Heart right ventricle (tissue), 16 donors: ENCODE measurements around the gene HOXA3. TPM values are rescaled to one million over a fixed set of nuclear protein-coding genes. Genes with fewer than 3 reads are reported as not detected.

Experiments
- ATAC-seq, 8 donors: fragments of 200-7000 bp; cut with Tn5 transposase; one replicate each; pipeline ENCODE4 v1.9.1; 2020; ENCODE audit warnings: mild to moderate bottlenecking in 8 of 8, moderate library complexity in 8 of 8, moderate number of reproducible peaks in 1 of 8
- DNase-seq, 2 donors: peaks; one replicate each; pipeline ENCODE4 v3.0.0-alpha.2; 2020
- H3K27ac ChIP-seq, 10 donors: fragments of 200-600 bp; sonication (generic) in 2 of 10; one replicate each; pipeline versions ENCODE4 v1.5.0 to v1.8.0; 2020 to 2022; ENCODE audit warnings: mild to moderate bottlenecking in 3 of 10
- H3K27me3 ChIP-seq, 7 donors: fragments of 200-600 bp; one replicate each; pipeline ENCODE4 v1.8.0; 2021 to 2022; ENCODE audit warnings: mild to moderate bottlenecking in 2 of 7
- H3K36me3 ChIP-seq, 9 donors: fragments of 200-600 bp; sonication (generic) in 1 of 9; one replicate each; pipeline versions ENCODE4 v1.5.0 to v1.8.0; 2020 to 2022; ENCODE audit warnings: mild to moderate bottlenecking in 2 of 9
- H3K4me1 ChIP-seq, 9 donors: fragments of 200-600 bp; sonication (generic) in 1 of 9; one replicate each; pipeline versions ENCODE4 v1.5.0 to v1.8.0; 2020 to 2022; ENCODE audit warnings: mild to moderate bottlenecking in 4 of 9
- H3K4me3 ChIP-seq, 10 donors: fragments of 200-600 bp; sonication (generic) in 2 of 10; one replicate each; pipeline versions ENCODE4 v1.5.0 to v1.8.0; 2020 to 2022; ENCODE audit warnings: mild to moderate bottlenecking in 7 of 10, moderate library complexity in 2 of 10
- H3K9me3 ChIP-seq, 11 donors: fragments of 200-600 bp in 10 of 11; sonication (generic) in 2 of 11; one replicate each; pipeline versions ENCODE4 v1.5.0 to v1.8.0; 2013 to 2022; ENCODE audit warnings: mild to moderate bottlenecking in 2 of 11, control low read depth in 1 of 11, moderate library complexity in 1 of 11
- WGBS, 2 donors: extraction: QIAGEN DNeasy Blood & Tissue Kit; methylation state at CpG; one replicate each; pipeline ENCODE4 v1.1.7; 2013; ENCODE audit warnings: inconsistent platforms in 1 of 2; 5-methylcytosine and 5-hydroxymethylcytosine counted together
- intact Hi-C, 10 donors: fragments of 100-400 bp; cut with DNase I; formaldehyde crosslinking; loops; one replicate each; pipeline versions ENCODE4 v1.11.1 to v1.14.2; 2022
- polyA plus RNA-seq, 2 donors: library from polyadenylated mRNA; stranded (reverse); fragments of 200-250 nt; gene quantifications; one replicate each; pipeline ENCODE4 v1.2.3, GENCODE V29; 2013
- total RNA-seq, 10 donors: library from RNA; stranded (reverse); fragmentation: NEBNext Ultra II Directional in 3 of 10; extraction: Animal tissue kit (Norgen Biotek cat#: 25700) in 3 of 10; gene quantifications; one replicate each; pipeline versions ENCODE4 v1.2.1 to v1.2.4, GENCODE V29; 2021 to 2023
- TF ChIP-seq, protein P1 (sequence below), 9 donors: fragments of 200-600 bp; sonication (generic) in 2 of 9; IDR thresholded peaks; one replicate each; pipeline versions ENCODE4 v1.5.0 to v1.8.0; 2021 to 2022; ENCODE audit warnings: antibody characterized with exemption in 9 of 9, mild to moderate bottlenecking in 5 of 9, moderate library complexity in 1 of 9
- donor health status: Arrhythmogenic right ventricular cardiomyopathy.
- donor health status: ischemic (EF 13 %, LVEDD 7.1; RV severe dilation, severe dysfunction).
- donor health status: healthy with polysubstance abuse.
- donor health status: DM: no; HTN: yes; CAD: no.
- donor health status: DM: no; HTN: no; CAD: no.
- donor health status: ischemic (EF 25% LVEDD 6.9; RV normal size, moderate dysfunction).
- donor health status: ischemic (EF 25% LVEDD 5.7; RV mildly dilated, moderate dysfunction).
- donor health status: healthy.
- donor health status: DM: yes; HTN: yes; CAD: no.
- donor health status: Ischemic cardiomyopathy.
- donor health status: ischemic (EF 35%, LVEDD 5.7; RV mildly dilated, moderate dysfunction).
- donor health status: nonischemic (EF 11% LVEDD 7.7; RV severe dilation, severe dysfunction).
- donor health status: DM: yes; HTN: yes; CAD: no.
- donor health status: PGD.
- donor health status: ischemic (EF 29% LVEDD 5.4; RV normal size, mild dysfunction).
- donor health status: nonischemic (EF 23%, LVEDD 6.1; RV moderate dilation, normal function).

Gene HOXA3
- total and polyA plus RNA-seq, 12 donors, result 0.11 to 1.5 (median 0.24) TPM; not detected in 2

DNA sequence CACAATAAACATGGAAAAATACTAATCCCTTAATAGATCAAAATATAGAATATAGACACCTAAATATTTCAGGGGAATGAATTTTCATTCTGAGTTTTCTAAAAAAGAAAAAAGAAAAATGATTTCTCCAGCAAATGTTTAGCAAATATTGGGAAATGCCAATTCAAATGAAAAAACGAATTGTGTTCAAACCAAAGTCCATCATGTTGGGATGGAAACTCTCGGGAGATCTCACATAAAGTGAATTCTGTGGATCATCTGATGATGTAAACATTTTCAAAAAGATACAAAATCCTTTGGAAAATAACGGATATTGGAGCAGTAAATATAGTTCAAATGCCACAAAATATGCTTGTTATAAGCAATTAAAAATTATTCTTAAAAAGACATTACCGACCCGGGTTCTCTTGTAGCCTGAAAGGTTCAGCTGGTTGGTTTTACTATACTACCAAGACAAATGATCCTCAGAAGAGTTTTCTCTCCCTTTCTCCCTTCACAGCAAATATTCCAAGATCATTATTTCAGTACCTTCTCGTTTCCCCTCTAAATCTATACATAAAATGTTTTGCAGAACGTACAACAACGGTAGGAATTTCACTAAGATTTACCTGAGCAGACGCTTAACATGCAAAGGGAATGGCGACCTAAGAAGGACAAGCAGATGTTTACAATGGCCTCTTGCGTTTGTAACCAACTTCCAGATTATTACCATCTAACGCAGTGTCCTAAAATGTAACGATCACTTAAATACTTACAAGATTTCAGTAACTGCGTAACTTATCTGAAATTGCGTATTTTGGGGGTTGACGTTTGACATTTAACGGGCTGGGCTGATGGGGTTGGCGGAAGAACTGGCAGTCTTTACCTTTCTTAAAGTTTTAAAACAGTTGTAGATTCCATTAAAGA is 45.0 kb upstream of the HOXA3 start:
- whole genome bisulfite sequencing, 2 donors, result 16 to 18% methylated on average over 18 of the region's 18 CpGs
- Histone ChIP-seq H3K36me3 (no peaks in the 10 kb centered on the region), H3K4me3 (no peak overlapping the region), H3K4me1 (peaks cover 5 to 50% (median 28%) of the 10 kb centered on the region in 9 donors), H3K9me3 (no peaks in the 10 kb centered on the region), H3K27ac (no peak overlapping the region), H3K27me3 (peaks cover 49 to 98% (median 97%) of the 10 kb centered on the region in 7 donors)
- TF ChIP-seq, protein P1, sequence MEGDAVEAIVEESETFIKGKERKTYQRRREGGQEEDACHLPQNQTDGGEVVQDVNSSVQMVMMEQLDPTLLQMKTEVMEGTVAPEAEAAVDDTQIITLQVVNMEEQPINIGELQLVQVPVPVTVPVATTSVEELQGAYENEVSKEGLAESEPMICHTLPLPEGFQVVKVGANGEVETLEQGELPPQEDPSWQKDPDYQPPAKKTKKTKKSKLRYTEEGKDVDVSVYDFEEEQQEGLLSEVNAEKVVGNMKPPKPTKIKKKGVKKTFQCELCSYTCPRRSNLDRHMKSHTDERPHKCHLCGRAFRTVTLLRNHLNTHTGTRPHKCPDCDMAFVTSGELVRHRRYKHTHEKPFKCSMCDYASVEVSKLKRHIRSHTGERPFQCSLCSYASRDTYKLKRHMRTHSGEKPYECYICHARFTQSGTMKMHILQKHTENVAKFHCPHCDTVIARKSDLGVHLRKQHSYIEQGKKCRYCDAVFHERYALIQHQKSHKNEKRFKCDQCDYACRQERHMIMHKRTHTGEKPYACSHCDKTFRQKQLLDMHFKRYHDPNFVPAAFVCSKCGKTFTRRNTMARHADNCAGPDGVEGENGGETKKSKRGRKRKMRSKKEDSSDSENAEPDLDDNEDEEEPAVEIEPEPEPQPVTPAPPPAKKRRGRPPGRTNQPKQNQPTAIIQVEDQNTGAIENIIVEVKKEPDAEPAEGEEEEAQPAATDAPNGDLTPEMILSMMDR (IDR thresholded peaks at IDR 0.05), result no peak
- intact Hi-C loops, result loop anchor here (2.0 to 10.0 kb wide), 12 partner anchors 380 to 900 kb away; no protein-coding TSS in a partner anchor
- ATAC-seq, result no peak
- DNase-seq, result no peak

DNA sequence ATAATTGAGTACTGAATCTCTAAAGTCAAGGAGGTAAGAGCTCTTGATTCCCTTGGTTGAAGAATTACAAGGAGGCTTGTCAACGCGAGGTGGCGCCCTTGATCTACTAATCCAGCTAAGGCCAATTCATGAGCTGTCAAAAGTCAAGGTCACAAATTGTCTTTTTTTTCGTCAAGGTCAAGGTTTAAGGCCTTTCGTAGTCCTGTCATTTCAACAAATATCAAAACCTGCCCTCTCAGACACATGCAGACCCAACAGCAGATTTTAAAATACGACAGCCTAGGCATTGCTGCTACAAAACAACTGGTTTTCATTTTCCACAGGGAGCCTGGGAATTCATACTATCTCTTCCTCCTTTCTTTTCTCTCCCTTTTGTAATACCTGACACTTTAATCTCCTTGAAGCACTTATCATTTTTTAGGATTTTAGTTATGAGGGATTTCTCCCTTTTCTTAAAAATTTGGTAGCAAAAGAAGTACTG is 43.9 kb upstream of the HOXA3 start:
- peak in 4 of 8 donors; percentile 54 to 66 (median 58) for ATAC-seq
- peak; percentile 82 to 83 for DNase-seq
- intact Hi-C loops, result loop anchor here (1.0 to 10.0 kb wide), 13 partner anchors 381 to 901 kb away; no protein-coding TSS in a partner anchor
- no peak overlapping the region for H3K27ac ChIP-seq
- TF ChIP-seq, protein P1 (IDR thresholded peaks at IDR 0.05), result peak; percentile 37 to 88 (median 83)
- no peak overlapping the region for H3K4me3 ChIP-seq
- no peaks in the 10 kb centered on the region for H3K36me3 ChIP-seq
- H3K27me3 ChIP-seq, result peaks cover 55 to 98% (median 97%) of the 10 kb centered on the region in 7 donors
- H3K9me3 ChIP-seq, result no peaks in the 10 kb centered on the region
- 3 to 4% methylated on average over 6 of the region's 6 CpGs for WGBS, 2 donors
- peaks cover 9 to 47% (median 32%) of the 10 kb centered on the region in 9 donors for H3K4me1 ChIP-seq

DNA sequence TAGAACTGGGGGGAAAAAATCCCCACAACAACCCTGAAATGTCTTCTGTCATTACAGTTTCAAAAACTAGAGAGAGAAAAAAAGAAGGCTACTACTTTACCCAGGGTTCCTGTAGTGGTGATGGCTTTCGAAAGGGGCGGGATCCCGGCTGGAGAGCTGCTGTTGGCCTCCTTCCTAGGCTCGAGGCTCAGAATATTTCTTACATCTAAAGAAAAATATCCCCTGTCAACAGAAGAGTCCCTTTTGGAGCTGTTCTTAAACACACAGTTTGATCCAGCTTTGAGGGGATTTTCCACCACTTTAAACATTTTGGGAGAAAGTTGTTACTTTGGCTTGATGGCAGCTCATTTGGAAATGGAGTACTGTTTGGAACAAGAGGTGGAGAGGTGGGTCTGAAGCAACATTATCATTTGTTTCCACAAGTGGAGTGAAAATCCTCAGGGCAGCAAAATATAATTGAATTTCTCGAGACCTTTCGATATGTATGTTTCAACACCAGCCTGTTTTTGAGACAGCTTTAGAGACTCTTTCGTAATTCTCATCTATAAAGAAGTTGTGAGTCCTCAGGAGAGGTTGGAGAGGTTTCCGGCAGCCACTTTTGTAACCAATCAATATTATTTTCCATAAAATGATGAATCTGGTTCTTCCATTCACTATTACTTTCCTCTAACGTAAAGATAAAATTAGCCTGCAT is 42.5 kb upstream of the HOXA3 start:
- Histone ChIP-seq H3K36me3 (no peaks in the 10 kb centered on the region), H3K27me3 (peaks cover 58 to 98% (median 97%) of the 10 kb centered on the region in 7 donors), H3K4me3 (no peak overlapping the region), H3K9me3 (no peaks in the 10 kb centered on the region), H3K27ac (no peak overlapping the region), H3K4me1 (peaks cover 9 to 34% (median 21%) of the 10 kb centered on the region in 9 donors)
- intact Hi-C loops, result loop anchor here (5.0 to 10.0 kb wide), 11 partner anchors 382 to 902 kb away; no protein-coding TSS in a partner anchor
- WGBS, 2 donors, result 30% methylated on average over 9 of the region's 9 CpGs
- ATAC-seq, result no peak
- no peak for DNase-seq
- TF ChIP-seq, protein P1 (IDR thresholded peaks at IDR 0.05), result no peak

DNA sequence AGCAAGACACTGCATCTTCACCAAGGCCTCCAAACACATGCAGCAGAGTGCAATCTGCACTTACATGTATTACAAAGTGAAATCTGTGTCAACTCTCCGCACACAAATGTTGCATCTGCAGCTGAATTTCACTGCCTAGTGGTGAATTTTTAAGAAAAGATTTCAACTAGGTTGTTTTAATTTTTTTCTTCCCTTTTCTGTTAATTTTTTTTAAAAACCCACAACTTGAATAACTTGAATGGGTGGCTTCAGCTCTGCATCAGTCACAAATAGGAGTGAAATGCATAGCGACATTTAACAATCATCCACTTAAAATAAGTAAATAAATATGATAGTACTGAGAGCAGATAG is 41.6 kb upstream of the HOXA3 start:
- WGBS, 2 donors, result 30 to 51% methylated on average over 2 of the region's 2 CpGs
- no peak overlapping the region for H3K27ac ChIP-seq
- ATAC-seq, result no peak

More for the DNA sequence above, 41.6 kb upstream of the HOXA3 start:
- DNase-seq, result no peak
- no peaks in the 10 kb centered on the region for H3K36me3 ChIP-seq
- peaks cover 9 to 35% (median 22%) of the 10 kb centered on the region in 9 donors for H3K4me1 ChIP-seq
- no peak overlapping the region for H3K4me3 ChIP-seq
- H3K9me3 ChIP-seq, result no peaks in the 10 kb centered on the region
- intact Hi-C loops, result loop anchor here in 7 of 10 donors (5.0 to 10.0 kb wide), 5 partner anchors 581 to 901 kb away; no protein-coding TSS in a partner anchor
- H3K27me3 ChIP-seq, result peaks cover 61 to 100% (median 100%) of the 10 kb centered on the region in 7 donors
- TF ChIP-seq, protein P1 (IDR thresholded peaks at IDR 0.05), result no peak
